Activated naive CD8-positive, alpha-beta T cell treated with anti-CD3 and anti-CD28 coated beads, Interleukin-2, amount 50 U/mL, for 24 hours (primary cell): ENCODE data around the gene TXNDC12.
"Not testable (repeated sequence)": the region's sequence is repeated elsewhere in the genome, so short reads cannot be mapped to it uniquely, and the experiment has no call there.

Experiments
- ATAC-seq: fragments of 150-1000 bp; cut with Tn5 transposase; one replicate; pipeline ENCODE4 v1.10.0; 2021
- DNase-seq: peaks from one replicate; pipeline ENCODE4 v3.0.0; 2021
- H3K27ac Mint-ChIP-seq: one replicate; pipeline ENCODE4 v1.8.0; 2021; ENCODE audit warnings: mild to moderate bottlenecking, mixed read lengths
- H3K27me3 Mint-ChIP-seq: one replicate; pipeline ENCODE4 v1.8.0; 2021; ENCODE audit warnings: mixed read lengths
- H3K36me3 Mint-ChIP-seq: one replicate; pipeline ENCODE4 v1.8.0; 2021; ENCODE audit warnings: low read depth, mixed read lengths
- H3K4me1 Mint-ChIP-seq: one replicate; pipeline ENCODE4 v1.8.0; 2021; ENCODE audit warnings: mixed read lengths
- H3K4me3 Mint-ChIP-seq: one replicate; pipeline ENCODE4 v1.8.0; 2021; ENCODE audit warnings: mild to moderate bottlenecking, moderate library complexity, mixed read lengths
- H3K9me3 Mint-ChIP-seq: one replicate; pipeline ENCODE4 v1.8.0; 2021; ENCODE audit warnings: mixed read lengths

The TXNDC12 gene

DNA sequence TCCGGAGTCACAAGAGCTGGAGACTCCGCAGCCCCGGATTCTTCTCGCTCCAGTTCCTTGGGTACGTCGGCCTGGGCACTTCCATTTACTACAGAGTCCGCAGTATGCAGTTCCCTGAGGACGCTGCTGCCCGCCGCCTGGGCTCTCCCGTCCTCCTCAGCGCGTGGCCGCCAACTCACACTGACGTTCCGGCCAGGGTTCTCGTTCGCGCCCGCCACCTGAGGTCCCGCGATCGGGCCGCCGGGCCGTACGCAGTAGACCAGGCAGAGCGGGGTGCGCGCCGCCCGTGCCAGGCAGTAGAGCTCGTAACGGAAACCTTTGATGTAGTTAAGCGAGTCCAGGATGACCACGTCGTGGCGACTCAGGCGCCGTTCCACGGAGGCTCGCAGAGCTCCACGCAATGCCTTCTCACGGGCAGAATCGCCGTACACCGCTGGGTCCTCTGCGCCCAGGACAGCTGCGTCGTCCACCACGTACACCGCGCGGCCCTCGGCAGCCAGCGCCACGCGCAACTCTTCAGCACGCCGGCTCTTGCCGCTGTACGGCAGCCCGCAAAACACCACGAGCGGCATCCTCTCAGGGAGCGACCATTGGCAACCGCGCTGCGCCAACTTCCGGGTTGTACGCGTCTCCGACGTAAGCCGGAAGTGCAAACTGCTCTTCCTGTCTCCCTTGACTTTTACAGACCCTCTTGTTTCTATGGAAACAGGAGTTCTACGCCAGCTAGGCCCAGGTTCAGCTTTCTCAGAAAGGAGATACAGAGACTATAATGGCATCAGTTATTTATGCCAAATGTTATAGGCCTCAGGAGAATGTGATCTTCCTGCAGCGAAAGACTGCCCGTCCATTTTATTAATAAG, 21.6 kb downstream of the TXNDC12 start, which contains the start of gene KTI12:
KTI12 (minus strand) TSS at position 621 of the 860 bp plus-strand sequence; CDS start at position 572, 49 bp downstream.
- no peaks in the 10 kb centered on the region for H3K27me3 Mint-ChIP-seq
- peaks cover 27% of the 10 kb centered on the region for H3K4me1 Mint-ChIP-seq
- H3K27ac Mint-ChIP-seq: peak within 1 kb of the TSS; percentile 93
- ATAC-seq (peak; percentile 96), DNase-seq (peak; percentile 85)
- peak within 1 kb of the TSS; percentile 92 for H3K4me3 Mint-ChIP-seq
- H3K9me3 Mint-ChIP-seq: no peaks in the 10 kb centered on the region
- peaks cover 28% of the 10 kb centered on the region for H3K36me3 Mint-ChIP-seq

DNA sequence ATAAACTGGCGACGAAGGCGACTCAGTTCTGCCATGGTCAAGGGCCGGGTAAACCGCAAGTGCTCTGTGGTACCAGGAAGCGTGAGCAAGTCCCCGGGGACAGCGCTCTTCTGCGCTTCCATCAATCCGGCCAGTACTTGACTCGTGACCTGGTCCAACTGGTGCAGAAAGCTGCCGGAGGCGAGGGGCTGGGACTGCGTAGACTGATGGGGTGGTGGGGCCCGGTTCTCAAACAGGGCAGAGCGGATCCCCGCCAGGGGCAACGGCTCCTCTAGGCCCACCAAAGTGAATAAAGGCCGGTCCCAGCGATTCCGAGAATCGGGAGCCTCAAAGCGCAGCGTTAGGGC, 22.2 kb downstream of the TXNDC12 start:
- peak; percentile 11 for ATAC-seq
- no peaks in the 10 kb centered on the region for H3K27me3 Mint-ChIP-seq
- peak; percentile 20 for DNase-seq

DNA sequence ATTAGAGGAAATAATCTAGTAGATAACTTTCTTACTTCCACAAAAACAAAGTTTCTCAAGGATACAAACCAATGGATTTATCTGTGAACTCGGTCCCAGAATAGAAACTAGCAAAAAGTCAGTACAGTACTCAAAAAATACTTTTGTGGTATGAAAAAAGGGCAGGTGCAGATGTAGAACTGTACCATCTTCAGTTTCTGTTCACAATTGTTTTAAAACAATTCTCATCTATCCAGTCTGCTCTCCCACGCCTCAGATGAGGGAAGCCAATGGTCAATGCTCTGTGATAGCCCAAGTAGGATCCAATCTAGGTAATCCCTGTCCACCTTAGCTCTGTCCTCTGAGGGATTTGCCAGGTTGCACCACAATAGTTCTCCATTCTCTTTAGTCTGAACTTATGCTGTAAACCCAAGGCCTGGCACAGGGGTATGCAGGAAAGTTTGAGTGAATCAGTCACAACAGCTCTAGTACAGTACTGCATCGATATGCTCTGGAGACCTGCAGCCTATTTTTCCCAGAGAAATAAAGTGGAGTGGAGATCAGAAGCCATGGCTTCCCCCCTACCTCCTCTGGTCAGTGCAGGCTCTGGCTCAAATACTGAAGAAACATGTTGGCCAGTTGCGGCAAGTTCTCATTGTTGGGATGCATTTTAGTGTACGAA, 22.7 kb downstream of the TXNDC12 start:
- Mint-ChIP-seq H3K9me3 (no peaks in the 10 kb centered on the region), H3K27ac (peak overlapping the region; percentile 93), H3K36me3 (peaks cover 29% of the 10 kb centered on the region), H3K27me3 (no peaks in the 10 kb centered on the region), H3K4me3 (peak overlapping the region; percentile 92), H3K4me1 (peaks cover 27% of the 10 kb centered on the region)
- ATAC-seq: no peak
- no peak for DNase-seq

More for the DNA sequence above, 22.2 kb downstream of the TXNDC12 start:
- Mint-ChIP-seq H3K27ac (peak overlapping the region; percentile 93), H3K4me3 (peak overlapping the region; percentile 92), H3K9me3 (no peaks in the 10 kb centered on the region), H3K4me1 (peaks cover 27% of the 10 kb centered on the region), H3K36me3 (peaks cover 27% of the 10 kb centered on the region)

DNA sequence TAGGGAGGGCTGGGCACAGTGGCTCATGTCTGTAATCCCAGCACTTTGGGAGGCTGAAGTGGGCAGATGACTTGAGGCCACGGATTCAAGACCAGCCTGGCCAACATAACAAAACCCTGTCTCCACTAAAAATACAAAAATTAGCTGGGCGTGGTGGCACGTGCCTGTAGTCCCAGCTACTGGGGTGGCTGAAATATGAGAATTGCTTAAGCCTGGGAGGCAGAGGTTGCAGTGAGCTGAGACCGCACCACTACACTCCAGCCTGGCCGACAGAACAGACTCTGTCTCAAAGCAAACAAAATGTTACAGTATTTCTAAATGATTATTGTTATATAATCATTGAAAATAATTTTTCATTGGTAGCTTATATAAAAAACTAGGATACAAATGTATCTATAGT, 26.2 kb downstream of the TXNDC12 start:
- peaks cover 45% of the 10 kb centered on the region for H3K36me3 Mint-ChIP-seq
- peaks cover 23% of the 10 kb centered on the region for H3K4me1 Mint-ChIP-seq
- H3K9me3 Mint-ChIP-seq, DNase-seq, H3K27ac Mint-ChIP-seq, H3K4me3 Mint-ChIP-seq, ATAC-seq, H3K27me3 Mint-ChIP-seq: not testable (repeated sequence)

DNA sequence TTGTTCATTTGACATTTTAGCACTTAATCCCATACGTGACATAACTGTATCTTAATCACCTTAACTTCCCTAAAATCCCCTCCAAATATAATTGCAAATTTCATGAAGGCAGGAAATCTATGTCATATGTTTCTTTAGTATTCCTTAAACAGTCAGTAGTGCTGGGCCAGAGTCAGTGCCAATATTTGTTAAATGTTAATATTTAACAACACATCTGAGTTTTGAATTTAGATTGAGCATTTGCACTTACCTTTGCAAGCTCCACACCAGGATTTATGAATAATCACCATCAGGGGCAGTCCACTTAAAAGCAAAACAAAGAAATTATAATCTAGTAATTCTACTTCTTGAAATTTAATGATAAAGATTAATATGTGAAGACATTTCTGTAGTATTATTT, 26.7 kb downstream of the TXNDC12 start:
- Mint-ChIP-seq H3K27ac (no peak overlapping the region), H3K27me3 (no peaks in the 10 kb centered on the region)

DNA sequence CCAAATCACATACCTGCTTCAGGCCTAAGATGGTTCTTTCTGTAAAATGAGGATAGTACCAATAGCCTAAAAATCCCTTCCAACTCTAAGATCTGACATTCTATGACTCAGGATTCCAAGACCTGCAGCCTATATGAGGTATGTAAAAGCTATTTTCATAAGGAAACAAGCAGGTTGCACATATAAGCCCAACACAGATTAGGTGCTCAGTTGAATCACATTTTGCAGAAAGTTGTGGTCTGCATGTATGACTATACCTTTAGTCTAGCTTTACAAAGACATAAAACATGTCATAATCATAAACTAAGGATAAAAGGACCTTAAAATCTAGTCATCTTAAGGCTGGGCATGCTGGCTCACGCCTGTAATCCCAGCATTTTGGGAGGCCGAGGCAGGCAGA, 28.7 kb downstream of the TXNDC12 start:
- DNase-seq: no peak
- H3K4me1 Mint-ChIP-seq: peaks cover 10% of the 10 kb centered on the region
- no peak for ATAC-seq
- no peaks in the 10 kb centered on the region for H3K9me3 Mint-ChIP-seq
- H3K27me3 Mint-ChIP-seq: no peaks in the 10 kb centered on the region
- H3K27ac Mint-ChIP-seq: no peak overlapping the region
- H3K4me3 Mint-ChIP-seq: no peak overlapping the region
- peaks cover 37% of the 10 kb centered on the region for H3K36me3 Mint-ChIP-seq

More for the DNA sequence above, 26.7 kb downstream of the TXNDC12 start:
- Mint-ChIP-seq H3K4me1 (peaks cover 21% of the 10 kb centered on the region), H3K4me3 (no peak overlapping the region), H3K9me3 (no peaks in the 10 kb centered on the region), H3K36me3 (peaks cover 46% of the 10 kb centered on the region)
- DNase-seq (no peak), ATAC-seq (no peak)

DNA sequence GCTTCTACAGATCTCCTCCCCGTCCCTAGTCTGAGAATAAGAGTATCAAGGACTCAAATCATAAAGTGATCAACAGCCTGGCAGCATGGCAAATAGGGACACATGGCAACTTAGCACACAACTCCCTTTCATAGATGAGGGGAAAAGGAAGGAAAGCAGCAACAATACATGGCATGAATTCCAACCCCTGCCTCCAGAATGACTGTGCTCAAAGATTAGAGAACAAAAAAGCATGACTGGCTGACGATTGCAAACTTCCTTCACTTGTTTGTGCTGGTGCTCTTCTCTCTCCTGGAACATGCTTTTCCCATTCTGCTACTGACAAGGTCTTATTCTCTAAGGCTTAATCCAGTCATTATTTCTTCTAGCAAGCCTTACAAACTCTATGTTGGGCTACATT, 32.9 kb downstream of the TXNDC12 start:
- Mint-ChIP-seq H3K9me3 (no peaks in the 10 kb centered on the region), H3K27ac (no peak overlapping the region), H3K4me3 (no peak overlapping the region), H3K36me3 (peaks cover 39% of the 10 kb centered on the region), H3K27me3 (no peaks in the 10 kb centered on the region), H3K4me1 (no peaks in the 10 kb centered on the region)
- ATAC-seq (no peak), DNase-seq (no peak)

DNA sequence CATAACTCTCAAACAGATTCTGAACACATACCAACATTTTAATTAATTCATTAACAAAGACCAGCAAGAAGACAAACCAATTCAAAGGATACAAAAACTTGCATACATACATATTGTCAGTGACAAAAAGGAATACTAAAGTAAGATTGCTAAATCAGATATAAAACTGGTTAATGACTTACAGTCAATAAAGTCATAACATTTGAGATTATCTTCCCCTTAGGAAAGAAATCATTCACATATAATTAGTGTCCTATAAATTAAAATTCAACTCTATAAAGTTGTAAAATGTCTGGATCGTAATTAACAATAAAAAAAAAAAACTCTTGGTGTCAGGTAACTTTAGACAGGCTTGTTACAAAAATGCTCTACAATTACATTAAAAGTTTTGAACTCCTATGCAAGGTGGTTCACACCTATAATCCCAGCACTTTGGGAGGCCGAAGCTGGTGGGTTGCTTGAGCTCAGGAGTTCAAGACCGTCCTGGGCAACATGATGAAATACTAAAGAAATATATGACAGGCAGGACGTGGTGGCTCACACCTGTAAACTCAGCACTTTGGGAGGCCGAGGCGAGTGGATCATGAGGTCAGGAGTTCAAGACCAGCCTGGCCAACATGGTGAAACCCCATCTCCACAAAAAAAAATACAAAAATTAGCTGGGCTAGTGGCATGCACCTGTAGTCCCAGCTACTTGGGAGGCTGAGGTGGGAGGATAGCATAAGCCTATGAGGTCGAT, 46.8 kb downstream of the TXNDC12 start:
- H3K4me3 Mint-ChIP-seq: no peak overlapping the region
- DNase-seq: no peak
- no peak for ATAC-seq
- peaks cover 27% of the 10 kb centered on the region for H3K27me3 Mint-ChIP-seq
- H3K36me3 Mint-ChIP-seq: no peaks in the 10 kb centered on the region
- no peaks in the 10 kb centered on the region for H3K9me3 Mint-ChIP-seq
- no peak overlapping the region for H3K27ac Mint-ChIP-seq
- no peaks in the 10 kb centered on the region for H3K4me1 Mint-ChIP-seq

DNA sequence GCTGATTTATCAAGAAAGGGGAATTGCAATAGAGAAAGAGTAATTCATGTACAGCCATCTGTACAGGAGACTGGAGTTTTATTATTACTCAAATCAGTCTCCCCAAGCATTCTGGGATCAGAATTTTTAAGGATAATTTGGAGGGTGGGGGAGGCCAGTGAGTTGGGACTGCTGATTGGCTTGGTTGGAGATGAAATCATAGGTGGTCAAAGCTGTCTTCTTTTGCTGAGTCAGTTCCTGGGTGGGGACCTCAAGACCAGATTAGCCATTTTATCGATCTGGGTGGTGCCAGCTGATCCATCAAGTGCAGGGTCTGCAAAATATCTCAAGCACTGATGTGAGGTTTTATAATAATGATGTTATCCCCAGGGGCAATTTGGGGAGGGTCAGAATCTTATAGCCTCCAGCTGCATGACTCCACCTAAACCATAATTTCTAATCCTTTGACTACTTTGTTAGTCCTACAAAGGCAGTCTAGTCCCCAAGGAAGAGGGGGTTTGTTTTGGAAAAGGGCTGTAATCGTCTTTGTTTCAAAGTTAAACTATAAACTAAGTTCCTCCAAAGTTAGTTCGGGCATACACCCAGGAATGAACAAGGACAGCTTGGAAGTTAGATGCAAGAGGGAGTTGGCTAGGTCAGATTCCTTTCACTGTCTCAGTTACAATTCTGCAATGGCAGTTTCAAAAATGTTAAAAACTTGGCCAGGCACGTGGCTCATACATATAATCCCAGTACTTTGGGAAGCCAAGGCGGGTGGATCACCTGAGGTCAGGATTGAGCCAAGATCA, 47.6 kb downstream of the TXNDC12 start:
- peaks cover 30% of the 10 kb centered on the region for H3K27me3 Mint-ChIP-seq
- H3K36me3 Mint-ChIP-seq: no peaks in the 10 kb centered on the region
- no peaks in the 10 kb centered on the region for H3K9me3 Mint-ChIP-seq
- ATAC-seq: no peak
- DNase-seq: no peak
- H3K4me3 Mint-ChIP-seq: no peak overlapping the region
- H3K4me1 Mint-ChIP-seq: no peaks in the 10 kb centered on the region
- H3K27ac Mint-ChIP-seq: no peak overlapping the region

DNA sequence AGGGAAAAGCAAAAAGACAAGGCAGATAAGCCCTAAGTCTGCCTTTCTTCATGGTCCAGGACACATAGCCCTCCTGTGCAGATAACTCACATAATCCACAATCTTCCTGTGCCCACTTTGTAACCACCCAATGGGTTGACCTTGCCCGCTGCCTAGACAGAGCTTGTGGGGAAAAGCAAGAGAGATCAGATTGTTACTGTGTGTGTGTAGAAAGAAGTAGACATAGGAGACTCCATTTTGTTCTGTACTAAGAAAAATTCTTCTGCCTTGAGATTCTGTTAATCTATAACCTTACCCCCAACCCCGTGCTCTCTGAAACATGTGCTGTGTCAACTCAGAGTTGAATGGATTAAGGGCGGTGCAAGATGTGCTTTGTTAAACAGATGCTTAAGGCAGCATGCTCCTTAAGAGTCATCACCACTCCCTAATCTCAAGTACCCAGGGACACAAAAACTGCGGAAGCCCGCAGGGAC, 48.9 kb downstream of the TXNDC12 start:
- H3K27me3 Mint-ChIP-seq: peaks cover 30% of the 10 kb centered on the region
- not testable (repeated sequence) for H3K36me3 Mint-ChIP-seq, H3K9me3 Mint-ChIP-seq, H3K4me3 Mint-ChIP-seq, ATAC-seq, H3K27ac Mint-ChIP-seq, H3K4me1 Mint-ChIP-seq, DNase-seq

DNA sequence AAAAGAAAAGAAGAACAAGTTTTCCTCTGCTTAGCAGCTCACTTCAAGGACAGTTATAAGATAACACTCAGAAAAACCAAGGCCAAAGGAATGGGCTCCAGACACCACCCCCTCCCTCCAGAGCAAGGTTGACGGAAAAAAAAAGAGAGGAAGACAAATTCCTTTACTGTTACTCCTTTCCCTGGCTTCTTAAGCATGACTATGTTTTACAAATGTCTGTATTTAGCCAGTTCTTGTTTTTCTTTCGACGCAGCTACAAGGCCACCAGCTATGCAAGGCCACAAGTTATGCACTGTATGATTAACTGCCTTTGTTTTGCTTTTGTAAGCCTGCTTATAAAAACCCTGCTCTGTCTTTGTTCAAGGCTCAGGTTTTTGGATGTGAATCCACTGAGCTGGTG, 49.4 kb downstream of the TXNDC12 start:
- H3K36me3 Mint-ChIP-seq, H3K9me3 Mint-ChIP-seq, H3K27ac Mint-ChIP-seq, H3K4me1 Mint-ChIP-seq, DNase-seq, H3K4me3 Mint-ChIP-seq, ATAC-seq: not testable (repeated sequence)
- peaks cover 30% of the 10 kb centered on the region for H3K27me3 Mint-ChIP-seq

DNA sequence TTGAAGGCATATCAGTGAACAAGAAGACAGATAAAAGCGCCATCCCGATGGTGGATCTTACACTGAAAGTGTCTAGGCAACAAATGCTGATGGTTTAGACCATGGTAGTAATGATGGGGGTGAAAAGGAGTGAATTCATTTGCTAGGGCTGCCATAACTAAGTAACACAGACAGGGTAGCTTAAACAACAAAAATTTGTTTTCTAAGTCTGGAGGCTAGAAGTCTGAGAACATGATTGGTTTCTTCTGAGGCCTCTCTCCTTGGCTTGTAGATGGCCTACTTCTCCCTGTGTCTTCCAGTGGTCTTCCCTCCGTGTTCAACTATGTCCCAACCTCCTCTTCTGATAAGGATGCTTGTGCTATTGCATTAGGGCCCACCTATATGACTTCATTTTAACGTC, 51.1 kb downstream of the TXNDC12 start:
- H3K9me3 Mint-ChIP-seq: no peaks in the 10 kb centered on the region
- H3K4me3 Mint-ChIP-seq: no peak overlapping the region
- DNase-seq (no peak), ATAC-seq (no peak)
- H3K27ac Mint-ChIP-seq: no peak overlapping the region
- H3K36me3 Mint-ChIP-seq: no peaks in the 10 kb centered on the region
- peaks cover 27% of the 10 kb centered on the region for H3K27me3 Mint-ChIP-seq
- H3K4me1 Mint-ChIP-seq: no peaks in the 10 kb centered on the region

DNA sequence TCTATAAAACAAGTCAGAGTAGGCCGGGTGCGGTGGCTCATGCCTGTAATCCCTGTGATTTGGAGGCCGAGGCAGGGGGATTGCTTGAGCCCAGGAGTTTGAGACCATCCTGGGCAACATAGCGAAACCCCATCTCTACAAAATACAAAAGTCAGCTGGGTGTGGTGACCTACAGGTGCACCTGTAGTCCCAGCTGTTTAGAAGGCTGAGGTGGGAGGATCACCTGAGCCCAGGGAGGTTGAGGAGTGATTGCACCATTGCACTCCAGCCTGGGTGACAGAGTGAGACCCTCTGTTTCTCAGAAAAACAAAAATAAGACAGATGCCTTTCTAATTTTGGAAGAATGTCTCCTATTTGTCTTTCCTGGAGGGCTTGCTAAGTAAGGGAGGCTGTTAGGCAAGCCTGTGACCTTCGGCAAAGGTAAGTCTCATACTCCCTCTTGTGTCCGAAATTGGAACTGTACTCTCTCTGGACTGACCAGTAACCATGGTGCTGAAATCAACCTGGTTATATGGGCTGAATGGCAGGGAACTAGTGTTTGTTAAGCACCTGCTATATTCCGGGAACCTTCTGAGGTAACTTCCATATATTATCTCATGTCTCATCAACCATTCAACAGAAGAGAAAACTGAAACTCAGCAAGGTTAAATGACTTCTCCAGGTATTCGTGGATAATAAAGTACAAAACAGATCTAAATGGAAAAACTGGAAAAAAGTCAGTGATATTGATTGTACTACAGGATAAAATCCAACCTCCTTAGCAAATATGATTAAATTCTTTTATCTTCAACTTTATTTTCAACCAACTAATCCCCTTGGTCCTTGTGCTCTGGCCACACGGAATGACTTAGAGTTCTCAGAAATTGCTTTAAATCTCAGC, 52.7 kb downstream of the TXNDC12 start:
- Mint-ChIP-seq H3K36me3 (no peaks in the 10 kb centered on the region), H3K27ac (no peak overlapping the region), H3K27me3 (peaks cover 22% of the 10 kb centered on the region), H3K4me3 (no peak overlapping the region), H3K9me3 (no peaks in the 10 kb centered on the region), H3K4me1 (no peaks in the 10 kb centered on the region)
- DNase-seq (peak; percentile 44), ATAC-seq (peak; percentile 98)
